Mesenchymal stem cell (in vitro differentiated cells and primary cell): ENCODE data around the gene LPAR3.

Experiments used
- DNase-seq: peaks from one replicate; pipeline ENCODE4 v3.0.0-alpha.2; 2013
- H2AFZ ChIP-seq: one replicate; pipeline ENCODE4 v1.6.1; 2013; ENCODE audit warnings: low read depth, mild to moderate bottlenecking, control low read depth, inconsistent platforms, low read length, moderate library complexity
- H2AK5ac ChIP-seq: 2 replicates; pipeline ENCODE4 v1.6.1; 2013; ENCODE audit warnings: low read length, moderate library complexity, mild to moderate bottlenecking, inconsistent platforms; ENCODE audit not compliant: severe bottlenecking
- H2BK120ac ChIP-seq: one replicate; pipeline ENCODE4 v1.6.1; 2013; ENCODE audit warnings: low read depth, mild to moderate bottlenecking, inconsistent platforms, low read length, moderate library complexity
- H2BK12ac ChIP-seq, 2 experiments: one replicate each; pipeline ENCODE4 v1.6.1; 2013; ENCODE audit warnings: inconsistent platforms in 2 of 2, low read length in 2 of 2, mild to moderate bottlenecking in 2 of 2, moderate library complexity in 2 of 2, control low read depth in 1 of 2
- H2BK15ac ChIP-seq: one replicate; pipeline ENCODE4 v1.6.1; 2013; ENCODE audit warnings: mild to moderate bottlenecking, low read depth, inconsistent platforms; ENCODE audit not compliant: poor library complexity, severe bottlenecking
- H2BK5ac ChIP-seq: 2 replicates; pipeline ENCODE4 v1.6.1; 2013; ENCODE audit warnings: low read depth, mild to moderate bottlenecking, low read length, control low read depth, inconsistent platforms; ENCODE audit not compliant: poor library complexity, severe bottlenecking
- H3K14ac ChIP-seq, 2 experiments: one replicate each; pipeline ENCODE4 v1.6.1; 2013; ENCODE audit warnings: inconsistent platforms in 2 of 2, low read length in 2 of 2, control low read depth in 1 of 2, mild to moderate bottlenecking in 1 of 2, moderate library complexity in 1 of 2
- H3K18ac ChIP-seq, 2 experiments: one replicate each; pipeline ENCODE4 v1.6.1; 2013; ENCODE audit warnings: inconsistent platforms in 2 of 2, low read length in 2 of 2, control low read depth in 1 of 2, low read depth in 1 of 2, mild to moderate bottlenecking in 1 of 2
- H3K23ac ChIP-seq, 2 experiments: one replicate each; pipeline ENCODE4 v1.6.1; 2013; ENCODE audit warnings: inconsistent platforms in 2 of 2, low read length in 2 of 2, mild to moderate bottlenecking in 2 of 2, moderate library complexity in 2 of 2, control low read depth in 1 of 2
- H3K27ac ChIP-seq: 2 replicates; pipeline ENCODE4 v1.5.1; 2013; ENCODE audit warnings: mild to moderate bottlenecking, moderate library complexity, low read length, control low read depth, inconsistent platforms; ENCODE audit not compliant: poor library complexity, severe bottlenecking
- H3K27me3 ChIP-seq, 2 experiments: 2 replicates each; pipeline versions ENCODE4 v1.6.1 to v1.7.0; 2013; ENCODE audit warnings: low read length in 2 of 2, mild to moderate bottlenecking in 2 of 2, moderate library complexity in 2 of 2, control low read depth in 1 of 2, inconsistent platforms in 1 of 2; ENCODE audit not compliant: control insufficient read depth in 1 of 2, insufficient read depth in 1 of 2
- H3K36me3 ChIP-seq, 2 experiments: 2 replicates each; pipeline versions ENCODE4 v1.6.1 to v1.7.0; 2013; ENCODE audit warnings: low read length in 2 of 2, control low read depth in 1 of 2, inconsistent platforms in 1 of 2, low read depth in 1 of 2, mild to moderate bottlenecking in 1 of 2; ENCODE audit not compliant: insufficient read depth in 2 of 2, control insufficient read depth in 1 of 2
- H3K4ac ChIP-seq, 2 experiments: one replicate each; pipeline ENCODE4 v1.6.1; 2013; ENCODE audit warnings: inconsistent platforms in 2 of 2, low read length in 2 of 2, mild to moderate bottlenecking in 2 of 2, moderate library complexity in 2 of 2, control low read depth in 1 of 2, low read depth in 1 of 2
- H3K4me1 ChIP-seq: 2 replicates; pipeline ENCODE4 v1.6.1; 2013; ENCODE audit warnings: low read depth, low read length, control low read depth; ENCODE audit not compliant: control insufficient read depth, insufficient read depth
- H3K4me2 ChIP-seq: 2 replicates; pipeline ENCODE4 v1.6.1; 2013; ENCODE audit warnings: low read length, mild to moderate bottlenecking, inconsistent platforms; ENCODE audit not compliant: poor library complexity, severe bottlenecking
- H3K4me3 ChIP-seq, 2 experiments: 2 replicates each; pipeline versions ENCODE4 v1.5.1 to v1.7.0; 2013; ENCODE audit warnings: low read length in 2 of 2, mild to moderate bottlenecking in 2 of 2, control low read depth in 1 of 2, low read depth in 1 of 2; ENCODE audit not compliant: insufficient read depth in 1 of 2
- H3K79me1 ChIP-seq: replicated peaks from 2 replicates; pipeline ENCODE4 v1.6.1; 2013; ENCODE audit warnings: mild to moderate bottlenecking, control low read depth, low read length, inconsistent platforms; ENCODE audit not compliant: poor library complexity, severe bottlenecking
- H3K9ac ChIP-seq: 2 replicates; pipeline ENCODE4 v1.7.0; 2013; ENCODE audit warnings: mild to moderate bottlenecking, low read length, moderate library complexity
- H3K9me3 ChIP-seq: 2 replicates; pipeline ENCODE4 v1.7.0; 2013; ENCODE audit warnings: mild to moderate bottlenecking, low read length; ENCODE audit not compliant: control insufficient read depth
- H4K8ac ChIP-seq: one replicate; pipeline ENCODE4 v1.6.1; 2013; ENCODE audit warnings: inconsistent platforms, mild to moderate bottlenecking, low read length, moderate library complexity
- H4K91ac ChIP-seq: one replicate; pipeline ENCODE4 v1.6.1; 2013; ENCODE audit warnings: mild to moderate bottlenecking, low read length, inconsistent platforms
- WGBS: methylation state at CpG from one replicate; pipeline ENCODE4 v1.1.7; 2013; ENCODE audit warnings: mixed read lengths; 5-methylcytosine and 5-hydroxymethylcytosine counted together

LPAR3 gene

GRCh38 chr1:84823991-84824390, 69.0 kb downstream of the LPAR3 start:
- H3K18ac ChIP-seq: no peak overlapping the region
- no peaks in the 10 kb centered on the region for H3K79me1 ChIP-seq
- H4K8ac ChIP-seq: no peak overlapping the region
- H2BK120ac ChIP-seq: no peak overlapping the region
- no peak overlapping the region for H3K4me2 ChIP-seq
- no peak overlapping the region for H3K14ac ChIP-seq
- no peak overlapping the region for H3K23ac ChIP-seq
- H4K91ac ChIP-seq: peak overlapping the region; percentile 18
- no peak overlapping the region for H2BK12ac ChIP-seq
- H3K36me3 ChIP-seq: no peaks in the 10 kb centered on the region
- no peaks in the 10 kb centered on the region for H3K4me1 ChIP-seq
- no peak overlapping the region for H2AK5ac ChIP-seq
- 100% methylated on average over 1 of the region's 1 CpG for WGBS
- no peak overlapping the region for H3K27ac ChIP-seq
- DNase-seq: no peak
- H3K9ac ChIP-seq: no peak overlapping the region
- no peak overlapping the region for H2BK15ac ChIP-seq
- no peaks in the 10 kb centered on the region for H3K9me3 ChIP-seq
- no peak overlapping the region for H3K4me3 ChIP-seq
- no peak overlapping the region for H3K4ac ChIP-seq
- peaks cover 0 to 4% of the 10 kb centered on the region in 2 experiments for H3K27me3 ChIP-seq
- no peak overlapping the region for H2AFZ ChIP-seq
- H2BK5ac ChIP-seq: no peak overlapping the region

GRCh38 chr1:84823511-84823910, 69.5 kb downstream of the LPAR3 start:
- Histone ChIP-seq H3K14ac (no peak overlapping the region), H4K91ac (no peak overlapping the region), H3K4me2 (no peak overlapping the region), H2AK5ac (no peak overlapping the region), H3K27ac (no peak overlapping the region), H3K4me1 (no peaks in the 10 kb centered on the region), H3K18ac (no peak overlapping the region), H4K8ac (no peak overlapping the region), H3K9me3 (no peaks in the 10 kb centered on the region), H2BK120ac (no peak overlapping the region), H3K4ac (no peak overlapping the region), H2BK15ac (no peak overlapping the region), H3K9ac (no peak overlapping the region), H3K79me1 (no peaks in the 10 kb centered on the region), H3K23ac (no peak overlapping the region), H2BK5ac (no peak overlapping the region), H2BK12ac (no peak overlapping the region), H3K36me3 (no peaks in the 10 kb centered on the region), H3K27me3 (peaks cover 0 to 4% of the 10 kb centered on the region in 2 experiments), H2AFZ (no peak overlapping the region), H3K4me3 (no peak overlapping the region)
- DNase-seq: no peak

GRCh38 chr1:84810343-84810742, 82.7 kb downstream of the LPAR3 start:
- no peaks in the 10 kb centered on the region for H3K36me3 ChIP-seq
- H3K9ac ChIP-seq: no peak overlapping the region
- no peak overlapping the region for H2BK15ac ChIP-seq
- H3K27ac ChIP-seq: no peak overlapping the region
- no peak overlapping the region for H2BK12ac ChIP-seq
- no peak overlapping the region for H4K8ac ChIP-seq
- 92% methylated on average over 9 of the region's 9 CpGs for WGBS
- no peaks in the 10 kb centered on the region for H3K79me1 ChIP-seq
- no peak overlapping the region for H3K23ac ChIP-seq
- no peak overlapping the region for H3K4me2 ChIP-seq
- no peak overlapping the region for H3K14ac ChIP-seq
- H3K27me3 ChIP-seq: peaks cover 14 to 28% of the 10 kb centered on the region in 2 experiments
- no peak overlapping the region for H2AK5ac ChIP-seq
- no peak overlapping the region for H3K4me3 ChIP-seq
- DNase-seq: no peak
- no peaks in the 10 kb centered on the region for H3K9me3 ChIP-seq
- H3K18ac ChIP-seq: no peak overlapping the region
- no peak overlapping the region for H2BK120ac ChIP-seq
- no peak overlapping the region for H3K4ac ChIP-seq
- H2BK5ac ChIP-seq: no peak overlapping the region
- no peak overlapping the region for H2AFZ ChIP-seq
- no peaks in the 10 kb centered on the region for H3K4me1 ChIP-seq
- no peak overlapping the region for H4K91ac ChIP-seq

GRCh38 chr1:84809023-84809422, 84.0 kb downstream of the LPAR3 start:
- Histone ChIP-seq H2AFZ (no peak overlapping the region), H3K4ac (no peak overlapping the region), H3K27ac (no peak overlapping the region), H2AK5ac (no peak overlapping the region), H3K27me3 (peaks cover 21 to 33% of the 10 kb centered on the region in 2 experiments), H3K9me3 (no peaks in the 10 kb centered on the region), H3K36me3 (no peaks in the 10 kb centered on the region), H3K14ac (no peak overlapping the region), H3K79me1 (no peaks in the 10 kb centered on the region), H4K8ac (no peak overlapping the region), H3K23ac (no peak overlapping the region), H2BK120ac (no peak overlapping the region), H2BK5ac (no peak overlapping the region), H3K4me1 (no peaks in the 10 kb centered on the region), H3K4me3 (no peak overlapping the region), H2BK15ac (no peak overlapping the region), H3K4me2 (no peak overlapping the region), H3K18ac (no peak overlapping the region), H2BK12ac (no peak overlapping the region), H3K9ac (no peak overlapping the region), H4K91ac (no peak overlapping the region)
- WGBS: 77% methylated on average over 2 of the region's 3 CpGs
- no peak for DNase-seq
